ENCODE measurements around the gene ANXA9. TPM values are rescaled to one million over a fixed set of nuclear protein-coding genes. Genes with fewer than 3 reads are reported as not detected.

ANXA9 gene
- total RNA-seq, 2 experiments from 2014 or later: 0.10 to 0.15 TPM

DNA sequence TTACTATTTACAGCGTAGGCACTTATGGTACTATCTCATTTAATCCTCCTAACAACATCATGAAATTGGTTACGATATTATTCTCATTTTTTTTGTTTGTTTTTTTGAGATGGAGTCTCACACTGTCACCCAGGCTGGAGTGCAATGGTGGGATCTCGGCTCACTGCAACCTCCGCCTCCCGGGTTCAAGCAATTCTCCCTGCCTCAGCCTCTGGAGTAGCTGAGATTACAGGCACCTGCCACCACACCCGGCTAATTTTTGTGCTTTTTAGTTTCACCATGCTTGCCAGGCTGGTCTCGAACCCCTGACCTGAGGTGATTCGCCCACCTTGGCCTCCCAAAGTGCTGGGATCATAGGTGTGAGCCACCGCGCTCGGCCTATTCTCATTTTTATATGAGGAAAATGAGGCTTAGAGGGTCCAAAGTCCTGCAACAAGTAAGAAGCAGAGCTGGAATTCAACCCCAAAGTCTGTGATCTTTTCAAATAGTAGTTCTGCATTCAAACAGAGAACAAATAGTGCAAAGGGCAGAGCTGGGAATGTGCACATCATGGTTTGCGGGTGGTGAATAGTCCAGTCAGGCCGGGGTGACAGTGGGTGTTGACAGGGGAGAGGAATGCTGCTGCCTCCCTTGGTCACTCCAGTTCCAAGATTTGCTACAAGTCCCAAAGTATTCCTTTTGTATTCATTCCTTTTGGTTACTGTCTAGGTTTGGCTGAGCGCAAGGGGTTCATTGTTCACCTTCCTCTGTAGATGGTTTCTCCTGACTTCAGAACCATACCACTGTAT lies 30.8 kb downstream of the ANXA9 start:
- ChIA-PET CTCF (interaction anchor here (0.6 kb wide), 1 partner anchor 653 kb away, joined by 4 read pairs; no protein-coding TSS in a partner anchor), POLR2A (interaction anchor here (0.5 kb wide), 1 partner anchor 394 kb away, joined by 5 read pairs; no protein-coding TSS in a partner anchor)

DNA sequence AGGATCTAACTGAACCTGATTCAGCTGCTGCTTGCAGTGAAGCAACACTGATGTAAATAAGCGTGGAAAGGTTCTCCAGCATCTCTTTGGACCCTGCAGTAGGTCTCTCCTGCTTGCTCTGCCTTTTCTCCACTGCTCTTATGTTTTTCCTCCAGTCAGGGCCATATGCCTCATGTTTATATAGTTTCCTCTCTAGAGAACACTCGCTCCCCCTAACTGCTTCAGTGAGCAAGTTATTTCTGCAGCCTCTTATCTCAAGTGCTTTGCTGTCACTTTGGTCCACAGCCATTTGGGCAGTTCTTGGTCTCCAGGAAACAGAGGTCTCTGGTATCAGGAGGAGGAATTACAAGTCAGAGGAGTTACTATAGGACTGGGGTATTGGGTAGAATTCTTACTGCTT lies 31.4 kb downstream of the ANXA9 start:
- CTCF ChIA-PET: no interaction called here
- POLR2A ChIA-PET: interaction anchor here (0.7 kb wide), 1 partner anchor 30 kb away, joined by 7 read pairs; no protein-coding TSS in a partner anchor

DNA sequence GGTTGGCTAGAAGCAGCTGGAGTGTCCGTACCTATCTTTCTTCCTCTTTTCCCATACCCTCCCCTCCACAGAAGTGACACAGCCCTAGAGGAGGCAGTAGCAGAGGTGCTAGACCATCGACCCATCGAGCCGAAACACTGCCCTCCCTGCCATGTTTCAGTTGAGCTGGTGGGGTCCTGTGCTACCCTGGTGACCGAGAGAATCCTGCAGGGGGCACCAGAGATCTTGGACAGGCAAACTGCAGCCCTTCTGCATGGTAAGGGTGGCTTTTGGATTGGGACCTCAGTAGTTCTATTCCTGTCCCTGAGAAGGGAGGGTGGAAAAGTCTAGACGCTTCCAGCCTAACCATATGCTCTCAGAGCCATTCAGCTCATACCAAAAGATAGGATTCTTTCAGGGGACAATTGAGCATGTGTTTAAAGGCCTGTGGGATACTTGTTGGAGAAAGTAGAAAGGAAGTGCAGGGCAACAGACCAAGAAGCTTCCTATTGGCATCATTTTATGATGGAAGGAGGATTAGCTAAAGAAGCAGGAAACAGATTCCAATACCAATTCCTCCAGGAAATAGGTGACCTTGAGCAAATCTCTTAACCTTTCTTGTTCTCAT lies 42.6 kb downstream of the ANXA9 start:
- POLR2A ChIA-PET: no interaction called here
- CTCF ChIA-PET: interaction anchor here (0.7 to 1.9 kb wide), 16 partner anchors 10 to 140 kb away, joined by 3 to 12 read pairs (median 4); partner anchors contain the start of genes C1orf56, CDC42SE1, GABPB2 and MINDY1

DNA sequence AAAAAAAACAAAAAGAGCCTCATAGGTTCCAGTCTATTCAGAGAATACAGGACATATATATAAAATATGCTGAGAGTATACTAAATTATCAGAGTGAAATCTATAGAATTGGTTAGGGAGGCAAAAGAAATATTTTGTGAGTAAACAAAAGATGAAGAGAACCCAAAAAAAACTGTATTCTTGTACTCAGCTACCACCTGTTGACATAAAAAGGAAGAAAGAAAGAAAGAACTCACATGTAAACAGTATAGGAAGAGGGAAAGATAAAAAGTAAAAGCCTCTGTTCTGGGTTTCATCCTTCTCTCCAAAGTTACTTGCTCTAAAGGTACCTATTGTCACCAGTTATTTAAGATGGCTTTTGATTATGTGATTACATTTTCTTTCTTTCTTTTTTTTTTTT lies 44.4 kb downstream of the ANXA9 start:
- CTCF ChIA-PET: no interaction called here
- POLR2A ChIA-PET: no interaction called here

DNA sequence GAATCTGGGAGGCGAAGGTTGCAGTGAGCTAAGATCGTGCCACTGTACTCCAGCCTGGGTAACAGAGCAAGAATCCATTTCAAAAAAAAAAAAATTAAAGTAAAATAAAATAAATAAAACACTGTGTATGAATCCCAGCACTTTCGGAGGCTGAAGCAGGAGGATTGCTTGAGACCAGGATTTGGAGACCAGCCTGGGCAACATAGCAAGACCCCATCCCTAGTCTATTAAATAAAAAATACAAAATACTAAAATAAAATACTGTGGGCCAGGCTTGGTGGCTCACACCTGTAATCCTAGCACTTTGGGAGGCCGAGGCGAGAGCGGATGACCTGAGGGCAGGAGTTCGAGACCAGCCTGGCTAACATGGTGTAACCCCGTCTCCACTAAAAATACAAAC lies 50.1 kb downstream of the ANXA9 start:
- ChIA-PET CTCF (no interaction called here), POLR2A (no interaction called here)

DNA sequence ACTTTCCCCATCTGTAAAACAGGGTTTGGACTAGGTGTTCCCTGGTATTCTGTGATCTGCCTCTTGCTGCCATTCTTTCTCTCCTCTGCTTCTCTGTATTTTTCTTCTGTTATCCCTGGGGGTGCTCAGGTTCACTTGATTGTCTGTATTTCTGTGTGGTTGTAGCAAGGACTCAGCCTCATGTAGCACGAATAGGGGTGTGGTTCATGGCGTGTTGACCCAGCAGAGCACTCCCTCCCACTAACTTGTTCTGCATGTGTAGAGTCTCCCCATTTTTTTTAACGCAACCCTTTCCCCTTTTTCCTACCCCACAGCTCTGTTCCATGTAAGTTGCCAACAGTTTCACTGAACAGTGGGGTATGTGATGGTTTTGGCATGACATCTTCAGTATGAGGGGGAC lies 53.1 kb downstream of the ANXA9 start:
- POLR2A ChIA-PET: no interaction called here

DNA sequence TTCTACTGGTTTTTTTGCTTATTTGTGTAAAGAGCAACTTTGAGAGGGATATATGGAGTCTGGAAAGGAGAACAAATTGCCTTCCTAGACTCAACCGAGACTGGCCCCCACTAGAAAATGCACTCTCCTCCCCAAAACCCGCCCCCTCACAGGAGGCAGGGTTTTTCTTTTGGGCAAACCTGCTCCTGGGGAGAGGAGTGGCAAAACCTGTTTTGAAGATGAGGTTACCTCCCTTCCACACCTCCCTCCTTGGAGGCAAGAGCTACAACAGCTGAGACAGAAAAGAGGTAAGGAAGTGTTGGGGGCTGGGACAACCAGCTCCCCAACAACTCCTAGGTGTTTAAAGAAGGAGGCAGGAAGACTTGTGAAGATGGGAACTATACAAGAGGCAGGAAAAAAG lies 54.3 kb downstream of the ANXA9 start, which contains the start of gene BNIPL:
BNIPL (plus strand) TSS at position 231 of the 400 bp plus-strand sequence; CDS start at position 371, 140 bp downstream.
- ChIA-PET POLR2A (no interaction called here), CTCF (interaction anchor here (1.2 kb wide), 1 partner anchor 12 kb away, joined by 3 read pairs; no protein-coding TSS in a partner anchor)

More for the DNA sequence above, 53.1 kb downstream of the ANXA9 start:
- CTCF ChIA-PET: interaction anchor here (1.3 kb wide), 1 partner anchor 10 kb away, joined by 4 read pairs; no protein-coding TSS in a partner anchor

DNA sequence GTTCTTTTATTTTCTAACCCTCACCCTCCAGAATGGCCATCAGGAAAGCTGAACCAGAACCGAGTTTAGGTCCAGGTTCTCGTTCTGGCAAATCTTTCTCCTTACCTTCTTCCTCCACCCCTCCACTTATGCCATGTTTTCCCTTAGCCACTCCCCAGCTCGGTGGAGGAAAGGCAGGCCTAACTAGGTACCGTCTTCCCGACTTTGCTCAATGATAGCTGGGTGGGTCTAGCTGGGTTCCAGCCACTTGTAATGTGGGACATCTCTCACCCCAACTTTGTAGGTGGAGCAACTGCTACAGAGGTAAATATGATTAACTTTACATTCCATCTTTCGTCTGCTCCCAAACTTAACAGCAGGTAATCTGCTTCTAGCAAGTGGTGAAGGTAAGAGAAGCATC lies 54.9 kb downstream of the ANXA9 start:
- POLR2A ChIA-PET: no interaction called here
- CTCF ChIA-PET: interaction anchor here (1.2 kb wide), 1 partner anchor 11 kb away, joined by 3 read pairs; no protein-coding TSS in a partner anchor

DNA sequence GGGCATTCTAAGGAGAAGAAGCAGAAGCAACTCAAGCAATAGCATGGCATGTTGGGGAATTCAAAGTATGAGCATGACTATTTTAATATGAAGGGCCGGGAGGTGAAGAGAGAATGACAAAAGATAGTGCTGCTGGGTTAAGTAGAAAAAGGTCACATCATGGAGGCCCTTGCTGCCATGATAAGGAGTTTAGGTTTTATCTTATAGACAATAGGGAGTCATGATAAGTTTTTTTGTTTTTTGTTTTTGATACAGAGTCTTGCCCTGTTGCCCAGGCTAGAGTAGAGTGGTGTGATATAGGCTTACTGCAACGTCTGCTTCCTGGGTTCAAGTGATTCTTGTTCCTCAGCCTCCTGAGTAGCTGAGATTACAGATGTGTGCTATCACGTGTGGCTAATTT lies 57.4 kb downstream of the ANXA9 start:
- ChIA-PET POLR2A (no interaction called here), CTCF (no interaction called here)

DNA sequence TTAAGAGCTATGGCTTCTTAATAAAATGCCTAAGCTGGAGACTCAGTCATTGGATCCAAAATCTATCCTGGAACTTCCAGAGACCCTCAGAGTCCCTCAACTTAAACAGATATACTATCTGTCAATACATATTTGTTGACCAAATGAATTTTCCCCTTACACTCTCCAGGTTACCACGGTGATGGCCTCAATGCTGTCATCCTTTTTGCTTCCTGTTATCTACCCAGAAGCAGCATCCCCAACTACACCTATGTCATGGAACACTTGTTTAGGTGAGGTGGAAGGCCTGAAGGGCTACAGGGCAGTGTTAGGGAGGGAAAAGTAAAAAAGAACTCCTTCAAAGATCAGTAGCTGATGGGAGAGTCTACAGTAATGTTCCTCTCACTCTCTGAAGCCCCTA lies 61.1 kb downstream of the ANXA9 start:
- POLR2A ChIA-PET: no interaction called here
- CTCF ChIA-PET: interaction anchor here (1.4 to 2.6 kb wide), 3 partner anchors 16 to 18 kb away, joined by 4 to 11 read pairs (median 7); partner anchors contain the start of gene CDC42SE1

Other genes starting within 250 kb of the ANXA9 start
- 10 to 100 TPM; 23.8 to 25.2 TPM for gene CTSS, start 216.5 kb upstream of the ANXA9 start, total RNA-seq
- 1 to 10 TPM; 1.9 to 2.2 TPM for gene CTSK, start 174.0 kb upstream of the ANXA9 start, total RNA-seq
- 10 to 100 TPM; 38.8 to 42.4 TPM for gene ARNT, start 105.7 kb upstream of the ANXA9 start, total RNA-seq
- gene CTXND2, start 95.2 kb upstream of the ANXA9 start, total RNA-seq: not detected
- gene SETDB1, start 55.9 kb upstream of the ANXA9 start, total RNA-seq: 10 to 100 TPM; 44.0 to 44.2 TPM
- gene CERS2, start 7.5 kb upstream of the ANXA9 start, total RNA-seq: 100 to 1,000 TPM; 210 to 218 TPM
- 1 to 10 TPM; 4.8 to 5.7 TPM for gene MINDY1, start 24.6 kb downstream of the ANXA9 start, total RNA-seq
- gene PRUNE1, start 26.2 kb downstream of the ANXA9 start, total RNA-seq: 10 to 100 TPM; 14.5 to 14.9 TPM
- gene BNIPL, start 54.3 kb downstream of the ANXA9 start, total RNA-seq: 1 to 10 TPM in 1 of 2 experiments, under 1 TPM in 1; 0.90 to 1.5 TPM
- 1 to 10 TPM; 1.7 to 1.8 TPM for gene C1orf56, start 65.5 kb downstream of the ANXA9 start, total RNA-seq
- gene CDC42SE1, start 77.3 kb downstream of the ANXA9 start, total RNA-seq: 100 to 1,000 TPM; 177 to 178 TPM
- 1 to 10 TPM; 4.0 to 4.4 TPM for gene MLLT11, start 78.1 kb downstream of the ANXA9 start, total RNA-seq
- 10 to 100 TPM; 15.7 to 17.4 TPM for gene GABPB2, start 88.5 kb downstream of the ANXA9 start, total RNA-seq
- gene SEMA6C, start 164.3 kb downstream of the ANXA9 start, total RNA-seq: 1 to 10 TPM; 1.9 to 2.5 TPM
- gene TNFAIP8L2, start 174.4 kb downstream of the ANXA9 start, total RNA-seq: 10 to 100 TPM; 25.7 to 26.6 TPM
- gene LYSMD1, start 183.6 kb downstream of the ANXA9 start, total RNA-seq: 1 to 10 TPM; 4.3 to 4.7 TPM
- 10 to 100 TPM; 83.4 to 87.2 TPM for gene SCNM1, start 183.9 kb downstream of the ANXA9 start, total RNA-seq
- 1 to 10 TPM in 1 of 2 experiments, under 1 TPM in 1; 0.78 to 2.1 TPM for gene TMOD4, start 193.7 kb downstream of the ANXA9 start, total RNA-seq
- 10 to 100 TPM; 73.5 to 80.3 TPM for gene VPS72, start 207.9 kb downstream of the ANXA9 start, total RNA-seq
- gene PIP5K1A, start 216.3 kb downstream of the ANXA9 start, total RNA-seq: 10 to 100 TPM; 74.7 to 78.6 TPM

Measured in activated CD8-positive, alpha-beta memory T cell treated with anti-CD3 and anti-CD28 coated beads for 36 hours (primary cell).